H1 (cell line): Measurements from ENCODE around the gene ACACA. TPM values are rescaled to one million over a fixed set of nuclear protein-coding genes. Genes with fewer than 3 reads are reported as not detected.

Source experiments
- CTCF ChIA-PET: fragments of 300-600 bp; sonication (Branson Sonifier 250); formaldehyde crosslinking; loops from one replicate; lab custom pipeline; 2021; ENCODE audit not compliant: partially characterized antibody; lab: Charles Lee
- POLR2A ChIA-PET: fragments of 300-600 bp; sonication (Branson Sonifier 250); formaldehyde crosslinking; loops from one replicate; lab custom pipeline; 2021; ENCODE audit warnings: inconsistent platforms; ENCODE audit not compliant: partially characterized antibody; lab: Charles Lee
- DNase-seq, 2 experiments: peaks; one replicate each; pipeline versions ENCODE4 v3.0.0 to v3.0.0-alpha.2; 2010 to 2022; ENCODE audit warnings: low spot score in 2 of 2, low read depth in 1 of 2, mixed read lengths in 1 of 2
- FAIRE-seq: peaks from 2 replicates; lab custom pipeline; 2011; peaks lifted over from hg19 to GRCh38; lab: Jason Lieb, UNC
- H2AFZ ChIP-seq: 2 replicates; pipeline ENCODE4 v1.8.1; 2012; ENCODE audit warnings: low read length, inconsistent platforms
- H2AK5ac ChIP-seq: 2 replicates; pipeline ENCODE4 v1.6.1; 2013; ENCODE audit warnings: low read depth, low read length
- H2BK120ac ChIP-seq: replicated peaks from 2 replicates; pipeline ENCODE3; 2013; ENCODE audit warnings: low read depth, low read length, inconsistent platforms
- H2BK12ac ChIP-seq: 2 replicates; pipeline ENCODE4 v1.6.1; 2013; ENCODE audit warnings: low read depth, low read length
- H2BK15ac ChIP-seq: 2 replicates; pipeline ENCODE4 v1.6.1; 2013; ENCODE audit warnings: low read length
- H2BK20ac ChIP-seq: 2 replicates; pipeline ENCODE4 v1.6.1; 2013; ENCODE audit warnings: low read length
- H2BK5ac ChIP-seq: 2 replicates; pipeline ENCODE4 v1.6.1; 2013; ENCODE audit warnings: low read depth, low read length
- H3K14ac ChIP-seq: 2 replicates; pipeline ENCODE4 v1.6.1; 2013; ENCODE audit warnings: inconsistent platforms; ENCODE audit not compliant: insufficient read length
- H3K18ac ChIP-seq: 2 replicates; pipeline ENCODE4 v1.6.1; 2013; ENCODE audit warnings: low read length; ENCODE audit errors: extremely low read depth
- H3K23ac ChIP-seq: 2 replicates; pipeline ENCODE4 v1.6.1; 2013; ENCODE audit warnings: inconsistent platforms; ENCODE audit not compliant: insufficient read length
- H3K23me2 ChIP-seq: 2 replicates; pipeline ENCODE4 v1.6.1; 2013; ENCODE audit warnings: low read depth, low read length
- H3K27ac ChIP-seq: 2 replicates; pipeline ENCODE4 v1.6.1; 2011; ENCODE audit warnings: low read depth, low read length, inconsistent platforms
- H3K27me3 ChIP-seq, 4 experiments: replicated peaks in 1 of 4; 1 replicate in 1 of 4; 2 replicates in 3 of 4; pipeline versions ENCODE4 v1.6.1 to v1.8.1; 2011 to 2013; ENCODE audit warnings: low read length in 3 of 4, mild to moderate bottlenecking in 3 of 4, inconsistent platforms in 2 of 4, mixed read lengths in 2 of 4, moderate library complexity in 1 of 4; ENCODE audit not compliant: control insufficient read depth in 3 of 4, insufficient read depth in 3 of 4; ENCODE audit errors: extremely low read depth in 1 of 4
- H3K36me3 ChIP-seq, 4 experiments: 2 replicates each; pipeline versions ENCODE4 v1.6.1 to v1.8.1; 2011 to 2013; ENCODE audit warnings: mild to moderate bottlenecking in 4 of 4, low read length in 3 of 4, moderate library complexity in 2 of 4, control low read depth in 1 of 4, inconsistent platforms in 1 of 4; ENCODE audit not compliant: insufficient read depth in 4 of 4, control insufficient read depth in 2 of 4
- H3K4ac ChIP-seq: replicated peaks from 2 replicates; pipeline ENCODE3; 2013; ENCODE audit warnings: low read length, low read depth, mixed read lengths, inconsistent platforms; ENCODE audit not compliant: insufficient read length
- H3K4me1 ChIP-seq, 4 experiments: replicated peaks in 1 of 4; 1 replicate in 1 of 4; 2 replicates in 3 of 4; pipeline versions ENCODE4 v1.6.1 to v1.8.1; 2011 to 2013; ENCODE audit warnings: low read length in 3 of 4, inconsistent platforms in 2 of 4, mixed read lengths in 1 of 4; ENCODE audit not compliant: insufficient read depth in 4 of 4, control insufficient read depth in 3 of 4
- H3K4me2 ChIP-seq, 2 experiments: 2 replicates each; pipeline versions ENCODE4 v1.6.1 to v1.8.1; 2011 to 2013; ENCODE audit warnings: low read depth in 2 of 2, low read length in 2 of 2, control low read depth in 1 of 2, inconsistent platforms in 1 of 2, mild to moderate bottlenecking in 1 of 2; ENCODE audit not compliant: insufficient read depth in 1 of 2
- H3K4me3 ChIP-seq, 4 experiments: fragments of 200-600, 300-600 bp in 1 of 4; sonication (generic), shearing (Covaris generic), sonication (Bioruptor Twin) in 1 of 4; 2 replicates each; pipeline versions ENCODE4 v1.5.1 to v1.8.1; 2011 to 2016; ENCODE audit warnings: low read length in 4 of 4, low read depth in 3 of 4, control low read depth in 2 of 4, inconsistent platforms in 2 of 4, mild to moderate bottlenecking in 2 of 4, mixed read lengths in 1 of 4, moderate library complexity in 1 of 4; ENCODE audit not compliant: insufficient read depth in 2 of 4; ENCODE audit errors: extremely low read depth in 1 of 4
- H3K56ac ChIP-seq: replicated peaks from 2 replicates; pipeline ENCODE3; 2013; ENCODE audit warnings: low read depth, mild to moderate bottlenecking, mixed read lengths, low read length, inconsistent platforms; ENCODE audit not compliant: insufficient read length
- H3K79me1 ChIP-seq: 2 replicates; pipeline ENCODE4 v1.6.1; 2013; ENCODE audit warnings: low read depth, low read length, control low read depth
- H3K79me2 ChIP-seq, 2 experiments: 2 replicates each; pipeline versions ENCODE4 v1.6.1 to v1.8.1; 2012 to 2013; ENCODE audit warnings: low read length in 2 of 2, mild to moderate bottlenecking in 2 of 2, inconsistent platforms in 1 of 2; ENCODE audit not compliant: insufficient read depth in 2 of 2, control insufficient read depth in 1 of 2
- H3K9ac ChIP-seq, 4 experiments: replicated peaks in 1 of 4; 1 replicate in 1 of 4; 2 replicates in 3 of 4; pipeline versions ENCODE4 v1.6.1 to v1.8.1; 2011 to 2013; ENCODE audit warnings: low read depth in 3 of 4, low read length in 3 of 4, control low read depth in 2 of 4, mild to moderate bottlenecking in 2 of 4, moderate library complexity in 2 of 4, inconsistent platforms in 1 of 4; ENCODE audit errors: extremely low read depth in 1 of 4
- H3K9me3 ChIP-seq, 2 experiments: 2 replicates each; pipeline versions ENCODE4 v1.6.1 to v1.8.1; 2012 to 2013; ENCODE audit warnings: mild to moderate bottlenecking in 2 of 2, moderate library complexity in 2 of 2, control low read depth in 1 of 2, inconsistent platforms in 1 of 2, low read depth in 1 of 2, low read length in 1 of 2, mixed read lengths in 1 of 2; ENCODE audit not compliant: insufficient read depth in 2 of 2
- H4K20me1 ChIP-seq, 2 experiments: replicated peaks in 1 of 2; 2 replicates each; pipeline versions ENCODE3 to v1.8.1; 2011 to 2013; ENCODE audit warnings: inconsistent platforms in 2 of 2, low read length in 2 of 2, mild to moderate bottlenecking in 1 of 2; ENCODE audit not compliant: insufficient read depth in 2 of 2, control insufficient read depth in 1 of 2
- H4K5ac ChIP-seq: 2 replicates; pipeline ENCODE4 v1.6.1; 2013; ENCODE audit warnings: low read length, low read depth, mixed read lengths, inconsistent platforms; ENCODE audit not compliant: insufficient read length
- H4K8ac ChIP-seq: 2 replicates; pipeline ENCODE4 v1.8.0; 2013; ENCODE audit warnings: mild to moderate bottlenecking, moderate library complexity, low read length, inconsistent platforms; ENCODE audit not compliant: insufficient read depth; ENCODE audit errors: extremely low read depth
- H4K91ac ChIP-seq: replicated peaks from 2 replicates; pipeline ENCODE3; 2013; ENCODE audit warnings: low read length, mixed read lengths, inconsistent platforms; ENCODE audit not compliant: insufficient read length
- ASH2L ChIP-seq: fragments of 200-600, 300-600 bp; sonication (generic); IDR thresholded peaks from one replicate; pipeline ENCODE4 v1.7.1; 2017; ENCODE audit warnings: low read length
- BRCA1 ChIP-seq: IDR thresholded peaks from 2 replicates; pipeline ENCODE4 v1.6.1; 2012; ENCODE audit warnings: low read depth, low read length, improper control_type of control experiment
- CBX5 ChIP-seq: fragments of 300-800, 300-1000 bp; sonication (generic); IDR thresholded peaks from 2 replicates; pipeline ENCODE4 v1.7.1; 2016; ENCODE audit warnings: antibody characterized with exemption, low read length, low read depth
- EGR1 ChIP-seq: IDR thresholded peaks from 2 replicates; pipeline ENCODE4 v1.6.1; 2011; ENCODE audit warnings: low read depth, low read length, borderline replicate concordance
- EZH2 ChIP-seq: fragments of 200-600 bp; sonication (generic); IDR thresholded peaks from 2 replicates; pipeline ENCODE4 v1.7.1; 2012; ENCODE audit warnings: low read depth, mild to moderate bottlenecking, moderate library complexity, low read length, inconsistent platforms; ENCODE audit not compliant: severe bottlenecking
- GTF2F1 ChIP-seq: IDR thresholded peaks from 2 replicates; pipeline ENCODE4 v1.6.1; 2012; ENCODE audit warnings: low read depth, low read length, improper control_type of control experiment, borderline replicate concordance
- JUND ChIP-seq: IDR thresholded peaks from 2 replicates; pipeline ENCODE4 v1.6.1; 2011; ENCODE audit warnings: mild to moderate bottlenecking, improper control_type of control experiment, low read length
- MAFK ChIP-seq: IDR thresholded peaks from 2 replicates; pipeline ENCODE4 v1.6.1; 2012; ENCODE audit warnings: low read depth, mild to moderate bottlenecking, improper control_type of control experiment, low read length
- POLR2A ChIP-seq, 2 experiments: IDR thresholded peaks; 1 replicate in 1 of 2; 2 replicates in 1 of 2; pipeline ENCODE4 v1.6.1; 2011; ENCODE audit warnings: low read depth in 2 of 2, low read length in 2 of 2, mild to moderate bottlenecking in 2 of 2; ENCODE audit errors: control extremely low read depth in 1 of 2
- RBBP5 ChIP-seq: IDR thresholded peaks from 2 replicates; pipeline ENCODE4 v1.7.1; 2012; ENCODE audit warnings: low read depth, mild to moderate bottlenecking, inconsistent platforms, low read length, moderate library complexity, borderline replicate concordance
- TBP ChIP-seq: IDR thresholded peaks from 2 replicates; pipeline ENCODE4 v1.6.1; 2011; ENCODE audit warnings: low read depth, low read length, improper control_type of control experiment
- WGBS, 2 experiments: shearing (Covaris generic) in 1 of 2; methylation state at CpG; one replicate each; pipeline versions ENCODE4 v1.1.6 to v1.1.7; 2013 to 2015; ENCODE audit warnings: low lambda C conversion rate in 2 of 2, mixed read lengths in 2 of 2, inconsistent platforms in 1 of 2, low coverage in 1 of 2, missing lambda C conversion rate in 1 of 2; ENCODE audit not compliant: insufficient replicate concordance in 2 of 2, insufficient coverage in 1 of 2, insufficient read length in 1 of 2; ENCODE audit errors: extremely low coverage in 1 of 2, missing lambda C conversion rate in 1 of 2; 5-methylcytosine and 5-hydroxymethylcytosine counted together
- polyA plus RNA-seq, 7 experiments: library from polyadenylated mRNA; depleted of rRNA in 3 of 7; stranded (reverse) in 5 of 7; unstranded in 2 of 7; fragments of >200 nt in 5 of 7; fragments of 200-250 nt in 2 of 7; gene quantifications; 1 replicate in 5 of 7; 2 replicates in 1 of 7; 4 replicates in 1 of 7; pipeline versions ENCODE4 v1.2.1 to v1.2.3, GENCODE V29; 2011 to 2013; ENCODE audit warnings: missing spikeins in 2 of 7, mixed read lengths in 2 of 7
- total RNA-seq: library from RNA; stranded (reverse); fragmentation: NEBNext Ultra II Directional; extraction: Animal tissue kit (Norgen Biotek cat#: 25700); gene quantifications from 2 replicates; pipeline ENCODE4 v1.2.1, GENCODE V29; 2021
- TF ChIP-seq, protein P1 (sequence below): IDR thresholded peaks from 2 replicates; pipeline ENCODE4 v1.6.1; 2011; ENCODE audit warnings: low read depth, mild to moderate bottlenecking, low read length; ENCODE audit not compliant: insufficient read depth
- TF ChIP-seq, protein P2 (sequence below): IDR thresholded peaks from 2 replicates; pipeline ENCODE4 v1.6.1; 2012; ENCODE audit warnings: low read length, inconsistent platforms

Gene ACACA
- total and polyA plus RNA-seq, 2 of the 8 experiments (the other 6 are each of a cell fraction or from before 2014, with no cell fraction given) = 74.0 to 160 TPM

- Histone ChIP-seq H2BK120ac (no peak overlapping the region), H3K36me3 (peaks cover 0 to under 1% (median 0%) of the 10 kb centered on the region in 4 experiments; a peak in 2 of 8 replicates), H3K23me2 (no peaks in the 10 kb centered on the region; the same call in 1 of the 2 replicates), H4K8ac (no peak overlapping the region), H3K27me3 (no peaks in the 10 kb centered on the region), H3K9me3 (no peaks in the 10 kb centered on the region), H3K14ac (no peak overlapping the region), H3K23ac (no peak overlapping the region), H3K79me2 (no peaks in the 10 kb centered on the region), H2BK5ac (0 out of 2 replicates have a peak overlapping the region, but pooled peaks have one; percentile 28), H3K18ac (no peak overlapping the region), H4K91ac (no peak overlapping the region), H3K4me2 (no peak overlapping the region), H4K5ac (no peak overlapping the region), H2BK20ac (no peak overlapping the region), H3K27ac (no peak overlapping the region), H2AFZ (no peak overlapping the region), H3K79me1 (no peaks in the 10 kb centered on the region), H3K9ac (no peak overlapping the region), H2BK12ac (no peak overlapping the region), H3K4ac (no peak overlapping the region), H3K56ac (no peak overlapping the region), H3K4me3 (no peak overlapping the region), H2AK5ac (no peak overlapping the region), H2BK15ac (no peak overlapping the region), H4K20me1 (no peaks in the 10 kb centered on the region), H3K4me1 (peaks cover 16 to 37% (median 26%) of the 10 kb centered on the region in 4 experiments)
- WGBS, 2 experiments = 88% methylated on average over 9 of the region's 9 CpGs; no CpG with 5 or more reads in 1 of the 2 experiments
- CTCF ChIA-PET = interaction anchor here (1.2 to 1.4 kb wide), 2 partner anchors 15 to 27 kb away, joined by 3 to 5 read pairs; no protein-coding TSS in a partner anchor
- DNase-seq (no peak), FAIRE-seq (no peak)
- POLR2A ChIA-PET = no interaction called here
- TF ChIP-seq EZH2 (no peak), EGR1 (no peak), BRCA1 (no peak), JUND (no peak), CBX5 (no peak), RBBP5 (no peak), GTF2F1 (no peak), TBP (no peak), POLR2A (IDR thresholded peaks at IDR 0.05; ENCODE audit: control extremely low read depth in 1 of 2, low read depth in 2 of 2, low read length in 2 of 2) (no peak), MAFK (no peak), ASH2L (no peak)
- TF ChIP-seq, protein P1, sequence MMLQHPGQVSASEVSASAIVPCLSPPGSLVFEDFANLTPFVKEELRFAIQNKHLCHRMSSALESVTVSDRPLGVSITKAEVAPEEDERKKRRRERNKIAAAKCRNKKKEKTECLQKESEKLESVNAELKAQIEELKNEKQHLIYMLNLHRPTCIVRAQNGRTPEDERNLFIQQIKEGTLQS = no peak
- TF ChIP-seq, protein P2, sequence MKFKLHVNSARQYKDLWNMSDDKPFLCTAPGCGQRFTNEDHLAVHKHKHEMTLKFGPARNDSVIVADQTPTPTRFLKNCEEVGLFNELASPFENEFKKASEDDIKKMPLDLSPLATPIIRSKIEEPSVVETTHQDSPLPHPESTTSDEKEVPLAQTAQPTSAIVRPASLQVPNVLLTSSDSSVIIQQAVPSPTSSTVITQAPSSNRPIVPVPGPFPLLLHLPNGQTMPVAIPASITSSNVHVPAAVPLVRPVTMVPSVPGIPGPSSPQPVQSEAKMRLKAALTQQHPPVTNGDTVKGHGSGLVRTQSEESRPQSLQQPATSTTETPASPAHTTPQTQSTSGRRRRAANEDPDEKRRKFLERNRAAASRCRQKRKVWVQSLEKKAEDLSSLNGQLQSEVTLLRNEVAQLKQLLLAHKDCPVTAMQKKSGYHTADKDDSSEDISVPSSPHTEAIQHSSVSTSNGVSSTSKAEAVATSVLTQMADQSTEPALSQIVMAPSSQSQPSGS = no peak
Observed at GRCh38 chr17:37062021-37062420, 344.6 kb downstream of the ACACA start.
